ENCODE measurements around the gene ASAH2.

The ASAH2 gene

GRCh38 chr10:50251394-50251793 is at the start of gene ASAH2:
TSS of gene ASAH2 (minus strand) at chr10:50251516. CDS start at chr10:50248610, 2,906 bp downstream.
- TF ChIP-seq, protein P1, sequence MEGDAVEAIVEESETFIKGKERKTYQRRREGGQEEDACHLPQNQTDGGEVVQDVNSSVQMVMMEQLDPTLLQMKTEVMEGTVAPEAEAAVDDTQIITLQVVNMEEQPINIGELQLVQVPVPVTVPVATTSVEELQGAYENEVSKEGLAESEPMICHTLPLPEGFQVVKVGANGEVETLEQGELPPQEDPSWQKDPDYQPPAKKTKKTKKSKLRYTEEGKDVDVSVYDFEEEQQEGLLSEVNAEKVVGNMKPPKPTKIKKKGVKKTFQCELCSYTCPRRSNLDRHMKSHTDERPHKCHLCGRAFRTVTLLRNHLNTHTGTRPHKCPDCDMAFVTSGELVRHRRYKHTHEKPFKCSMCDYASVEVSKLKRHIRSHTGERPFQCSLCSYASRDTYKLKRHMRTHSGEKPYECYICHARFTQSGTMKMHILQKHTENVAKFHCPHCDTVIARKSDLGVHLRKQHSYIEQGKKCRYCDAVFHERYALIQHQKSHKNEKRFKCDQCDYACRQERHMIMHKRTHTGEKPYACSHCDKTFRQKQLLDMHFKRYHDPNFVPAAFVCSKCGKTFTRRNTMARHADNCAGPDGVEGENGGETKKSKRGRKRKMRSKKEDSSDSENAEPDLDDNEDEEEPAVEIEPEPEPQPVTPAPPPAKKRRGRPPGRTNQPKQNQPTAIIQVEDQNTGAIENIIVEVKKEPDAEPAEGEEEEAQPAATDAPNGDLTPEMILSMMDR (conservative IDR thresholded peaks at IDR 0.05), result no peak
- peak within 1 kb of the TSS; percentile 31 for H3K27ac ChIP-seq

DNA sequence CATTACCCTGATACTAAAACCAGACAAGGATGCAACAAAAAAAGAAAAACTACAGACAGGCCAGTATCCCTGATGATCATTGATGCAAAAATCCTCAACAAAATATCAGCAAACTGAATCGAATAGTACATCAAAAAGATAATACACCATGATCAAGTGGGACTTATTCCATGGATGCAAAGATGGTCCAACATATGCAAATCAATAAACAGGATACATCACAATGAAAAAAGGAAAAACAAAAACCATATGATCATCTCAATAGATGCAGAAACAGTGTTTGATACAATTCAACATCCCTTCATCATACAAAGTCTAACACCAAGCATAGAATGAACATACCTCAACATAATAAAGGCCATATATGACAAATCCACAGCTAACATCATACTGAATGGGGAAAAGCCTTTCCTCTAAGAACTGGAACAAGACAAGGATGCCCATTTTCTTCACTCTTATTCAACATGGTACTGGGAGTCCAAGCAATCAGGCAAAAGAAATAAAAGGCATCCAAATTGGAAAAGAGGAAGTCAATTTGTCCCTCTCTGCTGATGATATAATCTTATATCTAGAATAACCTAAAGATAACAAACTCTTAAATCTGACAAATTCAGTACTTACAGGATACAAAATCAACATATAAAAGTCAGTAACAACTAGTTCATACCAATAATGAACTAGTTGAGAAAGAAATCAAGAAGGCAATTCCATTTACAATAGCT is 48.8 kb upstream of the ASAH2 start:
- TF ChIP-seq, protein P1 (conservative IDR thresholded peaks at IDR 0.05), result no peak
- H3K27ac ChIP-seq, result no peak overlapping the region

- H3K27ac ChIP-seq, result no peak overlapping the region
- TF ChIP-seq, protein P1 (conservative IDR thresholded peaks at IDR 0.05), result no peak
Observed at GRCh38 chr10:50295367-50295766, 44.1 kb upstream of the ASAH2 start.

- TF ChIP-seq, protein P1 (conservative IDR thresholded peaks at IDR 0.05), result no peak
- H3K27ac ChIP-seq, result no peak overlapping the region
Observed at GRCh38 chr10:50294582-50294981, 43.3 kb upstream of the ASAH2 start.

- no peak overlapping the region for H3K27ac ChIP-seq
- TF ChIP-seq, protein P1 (conservative IDR thresholded peaks at IDR 0.05), result no peak
Observed at GRCh38 chr10:50293513-50294313, 42.4 kb upstream of the ASAH2 start.

- TF ChIP-seq, protein P1 (conservative IDR thresholded peaks at IDR 0.05), result no peak; the same call in 1 of the 2 replicates
- no peak overlapping the region for H3K27ac ChIP-seq
Observed at GRCh38 chr10:50291261-50291850, 40.0 kb upstream of the ASAH2 start.

DNA sequence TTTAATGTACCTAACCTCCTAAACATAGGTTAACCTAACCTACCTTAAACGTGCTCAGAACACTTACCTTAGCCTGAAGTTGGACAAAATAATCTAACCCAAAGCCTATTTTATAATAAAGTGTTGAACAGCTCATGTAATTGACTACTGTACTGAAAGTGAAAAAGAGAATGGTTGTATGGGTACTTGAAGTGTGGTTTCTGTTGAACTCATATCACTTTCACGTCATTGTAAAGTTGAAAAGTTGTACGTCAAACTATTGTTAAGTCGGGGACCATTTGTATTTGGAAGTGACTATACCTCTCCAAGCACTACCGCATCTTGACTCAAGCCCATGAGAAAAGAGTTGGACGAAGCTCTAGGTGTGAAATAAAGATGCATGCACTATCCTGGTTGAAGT is 37.9 kb upstream of the ASAH2 start:
- TF ChIP-seq, protein P1 (conservative IDR thresholded peaks at IDR 0.05), result no peak
- no peak overlapping the region for H3K27ac ChIP-seq

Data from VCaP (cell line).